ENCODE measurements around the gene MED1.
"Not testable (repeated sequence)": the region's sequence is repeated elsewhere in the genome, so short reads cannot be mapped to it uniquely, and the experiment has no call there.

The MED1 gene

GRCh38 chr17:39473310-39473709 lies 22.2 kb upstream of the MED1 start:
- in situ Hi-C loops (cut with HindIII; ENCODE audit: low sequenced_read_pairs): no loop called here
- no peak overlapping the region for H3K4me3 ChIP-seq (ENCODE audit: low read depth, low read length)
- no peak for DNase-seq (ENCODE audit: low read depth, low spot score)
- no peak for TF ChIP-seq CTCF (IDR thresholded peaks at IDR 0.05; ENCODE audit: low read depth, low read length)

- DNase-seq (ENCODE audit: low read depth, low spot score); in situ Hi-C loops (cut with HindIII; ENCODE audit: low sequenced_read_pairs); H3K4me3 ChIP-seq (ENCODE audit: low read depth, low read length): not testable (repeated sequence)
Observed at GRCh38 chr17:39468610-39469009, 17.5 kb upstream of the MED1 start.

- DNase-seq (ENCODE audit: low read depth, low spot score); in situ Hi-C loops (cut with HindIII; ENCODE audit: low sequenced_read_pairs): not testable (repeated sequence)
- peak overlapping the region; percentile 98 for H3K4me3 ChIP-seq (ENCODE audit: low read depth, low read length)
Observed at GRCh38 chr17:39464639-39465181, 13.6 kb upstream of the MED1 start.

GRCh38 chr17:39462631-39463375 lies 11.7 kb upstream of the MED1 start:
- in situ Hi-C loops (cut with HindIII; ENCODE audit: low sequenced_read_pairs): no loop called here
- H3K4me3 ChIP-seq (ENCODE audit: low read depth, low read length): peak overlapping the region; percentile 98
- no peak for DNase-seq (ENCODE audit: low read depth, low spot score)
- no peak for TF ChIP-seq CTCF (IDR thresholded peaks at IDR 0.05; ENCODE audit: low read depth, low read length)

- in situ Hi-C loops (cut with HindIII; ENCODE audit: low sequenced_read_pairs): no loop called here
- DNase-seq (ENCODE audit: low read depth, low spot score): peak; percentile 39
- H3K4me3 ChIP-seq (ENCODE audit: low read depth, low read length): peak overlapping the region; percentile 98
- no peak for TF ChIP-seq CTCF (IDR thresholded peaks at IDR 0.05; ENCODE audit: low read depth, low read length)
Observed at GRCh38 chr17:39461926-39462569, 11.0 kb upstream of the MED1 start.

GRCh38 chr17:39461113-39461925 lies 10.3 kb upstream of the MED1 start, which contains the start of gene CDK12:
CDK12 (plus strand) TSS chr17:39461486; CDS start chr17:39462072, 586 bp downstream.
- DNase-seq (ENCODE audit: low read depth, low spot score): peak; percentile 100
- in situ Hi-C loops (cut with HindIII; ENCODE audit: low sequenced_read_pairs): no loop called here
- TF ChIP-seq CTCF (IDR thresholded peaks at IDR 0.05; ENCODE audit: low read depth, low read length): no peak
- H3K4me3 ChIP-seq (ENCODE audit: low read depth, low read length): peak within 1 kb of the TSS; percentile 98

- in situ Hi-C loops (cut with HindIII; ENCODE audit: low sequenced_read_pairs): no loop called here
- TF ChIP-seq CTCF (IDR thresholded peaks at IDR 0.05; ENCODE audit: low read depth, low read length): no peak
Observed at GRCh38 chr17:39455919-39456318, 4.9 kb upstream of the MED1 start.

More at GRCh38 chr17:39455919-39456318, 4.9 kb upstream of the MED1 start:
- no peak overlapping the region for H3K4me3 ChIP-seq (ENCODE audit: low read depth, low read length)
- no peak for DNase-seq (ENCODE audit: low read depth, low spot score)

All from astrocyte of the spinal cord (primary cell).